ENCODE data around the gene CCL13.

DNA sequence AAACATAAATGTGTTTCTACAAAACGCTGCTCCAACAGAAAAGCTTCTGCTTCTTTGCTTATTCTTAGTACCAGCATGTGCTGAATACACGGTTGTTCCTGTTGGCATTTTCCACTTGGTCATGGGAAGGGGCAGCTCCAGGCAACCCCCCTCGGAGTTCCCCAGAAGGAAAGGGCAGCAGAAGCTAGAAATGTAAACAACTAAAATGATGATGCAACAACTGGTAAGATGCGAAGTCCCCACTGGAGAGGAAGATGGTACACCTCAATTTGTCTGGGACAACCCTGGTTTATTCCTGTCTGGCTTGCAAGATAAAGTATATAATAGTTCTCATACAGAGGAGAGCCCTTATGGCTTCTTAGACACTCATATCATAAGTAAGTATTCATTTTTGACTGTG is 9.2 kb upstream of the CCL13 start:
- TF ChIP-seq, protein P1, sequence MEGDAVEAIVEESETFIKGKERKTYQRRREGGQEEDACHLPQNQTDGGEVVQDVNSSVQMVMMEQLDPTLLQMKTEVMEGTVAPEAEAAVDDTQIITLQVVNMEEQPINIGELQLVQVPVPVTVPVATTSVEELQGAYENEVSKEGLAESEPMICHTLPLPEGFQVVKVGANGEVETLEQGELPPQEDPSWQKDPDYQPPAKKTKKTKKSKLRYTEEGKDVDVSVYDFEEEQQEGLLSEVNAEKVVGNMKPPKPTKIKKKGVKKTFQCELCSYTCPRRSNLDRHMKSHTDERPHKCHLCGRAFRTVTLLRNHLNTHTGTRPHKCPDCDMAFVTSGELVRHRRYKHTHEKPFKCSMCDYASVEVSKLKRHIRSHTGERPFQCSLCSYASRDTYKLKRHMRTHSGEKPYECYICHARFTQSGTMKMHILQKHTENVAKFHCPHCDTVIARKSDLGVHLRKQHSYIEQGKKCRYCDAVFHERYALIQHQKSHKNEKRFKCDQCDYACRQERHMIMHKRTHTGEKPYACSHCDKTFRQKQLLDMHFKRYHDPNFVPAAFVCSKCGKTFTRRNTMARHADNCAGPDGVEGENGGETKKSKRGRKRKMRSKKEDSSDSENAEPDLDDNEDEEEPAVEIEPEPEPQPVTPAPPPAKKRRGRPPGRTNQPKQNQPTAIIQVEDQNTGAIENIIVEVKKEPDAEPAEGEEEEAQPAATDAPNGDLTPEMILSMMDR (IDR thresholded peaks at IDR 0.05 in 4 of 5, conservative IDR thresholded peaks at IDR 0.05 in 1 of 5) = no peak
- TF ChIP-seq POLR2A (IDR thresholded peaks at IDR 0.05) = no peak
